HG03045 (cell line): ENCODE data around the gene VAT1L.

Experiments
- ATAC-seq: cut with Tn5 transposase; IDR thresholded peaks from one replicate; pipeline ENCODE4 v1.9.1; 2021; ENCODE audit warnings: mild to moderate bottlenecking, moderate library complexity; ENCODE audit not compliant: unreplicated experiment

VAT1L gene

GRCh38 chr16:77788181-77789084 lies at the start of gene VAT1L:
Gene VAT1L, plus strand, starts transcription at chr16:77788564. Its CDS starts 119 bp downstream, at chr16:77788683.
- no peak for ATAC-seq

- ATAC-seq = no peak
These were observed 49.4 kb upstream of the VAT1L start for GRCh38 chr16:77738706-77739558.

GRCh38 chr16:77739559-77739892 lies 48.8 kb upstream of the VAT1L start:
- no peak for ATAC-seq

- no peak for ATAC-seq
These were observed 44.2 kb upstream of the VAT1L start for GRCh38 chr16:77744141-77744540.

- no peak for ATAC-seq
These were observed 42.4 kb upstream of the VAT1L start for GRCh38 chr16:77745972-77746371.

GRCh38 chr16:77748421-77749005 lies 39.9 kb upstream of the VAT1L start:
- no peak for ATAC-seq

GRCh38 chr16:77749415-77749814 lies 38.9 kb upstream of the VAT1L start:
- no peak for ATAC-seq

GRCh38 chr16:77758046-77758445 lies 30.3 kb upstream of the VAT1L start:
- ATAC-seq = no peak

- no peak for ATAC-seq
These were observed 29.9 kb upstream of the VAT1L start for GRCh38 chr16:77758508-77758907.

GRCh38 chr16:77759201-77759600 lies 29.2 kb upstream of the VAT1L start:
- no peak for ATAC-seq

GRCh38 chr16:77759821-77760220 lies 28.5 kb upstream of the VAT1L start:
- ATAC-seq = no peak

GRCh38 chr16:77760800-77761199 lies 27.6 kb upstream of the VAT1L start:
- no peak for ATAC-seq

GRCh38 chr16:77761204-77761603 lies 27.2 kb upstream of the VAT1L start:
- ATAC-seq = no peak

- no peak for ATAC-seq
These were observed 26.1 kb upstream of the VAT1L start for GRCh38 chr16:77762262-77762661.

- no peak for ATAC-seq
These were observed 24.4 kb upstream of the VAT1L start for GRCh38 chr16:77763994-77764393.

GRCh38 chr16:77767211-77767610 lies 21.2 kb upstream of the VAT1L start:
- no peak for ATAC-seq

- ATAC-seq = no peak
These were observed 20.5 kb upstream of the VAT1L start for GRCh38 chr16:77767826-77768225.

- no peak for ATAC-seq
These were observed 12.2 kb upstream of the VAT1L start for GRCh38 chr16:77775911-77776909.

GRCh38 chr16:77777745-77778144 lies 10.6 kb upstream of the VAT1L start:
- no peak for ATAC-seq

GRCh38 chr16:77780378-77780837 lies 8.0 kb upstream of the VAT1L start:
- no peak for ATAC-seq
